A549 (cell line): ENCODE results near the gene FBF1. TPM values are rescaled to one million over a fixed set of nuclear protein-coding genes. Genes with fewer than 3 reads are reported as not detected.
A peak's percentile ranks its signal among the peaks of the same experiment; 100 is the strongest.

Experiments
- ATAC-seq, 2 experiments: fragments of 200-7000 bp in 1 of 2; fragments of >200 bp in 1 of 2; cut with Nextera tagmentation in 1 of 2; cut with Tn5 transposase in 1 of 2; 3 replicates each; pipeline versions ENCODE4 v1.8.0 to v1.9.1; 2018 to 2020; ENCODE audit warnings: mild to moderate bottlenecking in 1 of 2, moderate library complexity in 1 of 2
- CTCF ChIA-PET: fragments of 300-600 bp; sonication (Branson Sonifier 250); formaldehyde crosslinking; extraction: SDS; loops from one replicate; lab custom pipeline; 2021; ENCODE audit warnings: antibody characterized with exemption, inconsistent platforms; lab: Yijun Ruan, JAX
- POLR2A ChIA-PET: fragments of 350-600 bp; formaldehyde crosslinking; extraction: SDS; loops from one replicate; lab custom pipeline; 2021; ENCODE audit warnings: antibody characterized with exemption, inconsistent platforms; lab: Yijun Ruan, JAX
- DNase-seq, 2 experiments: peaks; one replicate each; pipeline versions ENCODE4 v3.0.0 to v3.0.0-alpha.2; 2011 to 2016; ENCODE audit warnings: low read depth in 1 of 2, low spot score in 1 of 2
- FAIRE-seq: peaks from 2 replicates; lab custom pipeline; 2011; peaks lifted over from hg19 to GRCh38; lab: Jason Lieb, UNC
- H3K27ac ChIP-seq, 2 experiments: fragments of >200 bp; sonication (Bioruptor Twin); formaldehyde crosslinking; 3 replicates each; pipeline ENCODE4 v1.5.1; 2016 to 2017
- H3K4me1 ChIP-seq: fragments of >200 bp; sonication (Bioruptor Twin); formaldehyde crosslinking; 3 replicates; pipeline ENCODE4 v1.6.1; 2016
- H3K4me2 ChIP-seq: fragments of >200 bp; sonication (Bioruptor Twin); formaldehyde crosslinking; 3 replicates; pipeline ENCODE4 v1.6.1; 2016
- H3K4me3 ChIP-seq: fragments of >200 bp; sonication (Bioruptor Twin); formaldehyde crosslinking; 3 replicates; pipeline ENCODE4 v1.5.1; 2016
- H3K9me3 ChIP-seq: fragments of >200 bp; sonication (Bioruptor Twin); formaldehyde crosslinking; 3 replicates; pipeline ENCODE4 v1.6.1; 2016
- BHLHE40 ChIP-seq: IDR thresholded peaks from 2 replicates; pipeline ENCODE4 v1.6.1; 2012; ENCODE audit warnings: low read depth, low read length, inconsistent platforms
- CHD4 ChIP-seq: fragments of 200-600 bp; sonication (generic); IDR thresholded peaks from 2 replicates; pipeline ENCODE4 v1.6.1; 2016; ENCODE audit warnings: antibody characterized with exemption, mild to moderate bottlenecking, borderline replicate concordance
- CTCF ChIP-seq: fragments of >200 bp; sonication (Bioruptor Twin); formaldehyde crosslinking; IDR thresholded peaks from 3 replicates; pipeline ENCODE4 v1.5.1; 2016
- EHF ChIP-seq: fragments of 250-450 bp; sonication (Bioruptor Pico); IDR thresholded peaks from 2 replicates; pipeline ENCODE4 v1.5.0; 2020; ENCODE audit warnings: mild to moderate bottlenecking
- FOSB ChIP-seq: fragments of 250-450 bp; sonication (Bioruptor Pico); IDR thresholded peaks from 2 replicates; pipeline ENCODE4 v1.5.0; 2020; ENCODE audit warnings: mild to moderate bottlenecking, moderate library complexity
- HEYL ChIP-seq: fragments of 250-450 bp; sonication (Bioruptor Pico); IDR thresholded peaks from 2 replicates; pipeline ENCODE4 v1.8.0; 2021; ENCODE audit warnings: mild to moderate bottlenecking, moderate library complexity
- HOXB13 ChIP-seq: fragments of 250-450 bp; sonication (Bioruptor Pico); IDR thresholded peaks from 2 replicates; pipeline ENCODE4 v1.5.0; 2020; ENCODE audit warnings: low read depth, mild to moderate bottlenecking, moderate library complexity
- JUN ChIP-seq, 2 experiments: fragments of >200 bp; sonication (Bioruptor Twin); formaldehyde crosslinking; IDR thresholded peaks; 2 replicates in 1 of 2; 3 replicates in 1 of 2; pipeline ENCODE4 v1.6.1; 2016 to 2017
- JUNB ChIP-seq: fragments of >200 bp; sonication (Bioruptor Twin); formaldehyde crosslinking; IDR thresholded peaks from 2 replicates; pipeline ENCODE4 v1.6.1; 2016
- KDM1A ChIP-seq: fragments of 200-600 bp; sonication (generic); IDR thresholded peaks from 2 replicates; pipeline ENCODE4 v1.6.1; 2016; ENCODE audit warnings: low read depth, mild to moderate bottlenecking
- MAFK ChIP-seq: fragments of 450-650 bp; IDR thresholded peaks from 2 replicates; pipeline ENCODE4 v1.6.1; 2014; ENCODE audit not compliant: partially characterized antibody
- MAZ ChIP-seq: fragments of 150-350 bp; IDR thresholded peaks from 2 replicates; pipeline ENCODE4 v1.6.1; 2014; ENCODE audit warnings: antibody characterized with exemption, low read depth, low read length, borderline replicate concordance
- MYC ChIP-seq: IDR thresholded peaks from 2 replicates; pipeline ENCODE4 v1.6.1; 2012; ENCODE audit warnings: mild to moderate bottlenecking, inconsistent platforms, low read length, improper control_type of control experiment, borderline replicate concordance
- NR3C1 ChIP-seq: fragments of >200 bp; sonication (Bioruptor Twin); formaldehyde crosslinking; IDR thresholded peaks from 3 replicates; pipeline ENCODE4 v1.6.1; 2017
- POLR2A ChIP-seq: IDR thresholded peaks from 2 replicates; pipeline ENCODE4 v1.6.1; 2012; ENCODE audit warnings: mild to moderate bottlenecking, low read length
- POLR2AphosphoS2 ChIP-seq: conservative IDR thresholded peaks from 2 replicates; pipeline ENCODE4 v1.6.1; 2012; ENCODE audit warnings: low read length, improper control_type of control experiment, inconsistent platforms
- RAD21 ChIP-seq, 2 experiments: fragments of >200 bp in 1 of 2; sonication (Bioruptor Twin) in 1 of 2; formaldehyde crosslinking in 1 of 2; IDR thresholded peaks in 1 of 2; conservative IDR thresholded peaks in 1 of 2; 2 replicates in 1 of 2; 3 replicates in 1 of 2; pipeline ENCODE4 v1.6.1; 2012 to 2018; ENCODE audit warnings: inconsistent platforms in 1 of 2
- RARB ChIP-seq: fragments of 250-450 bp; sonication (Bioruptor Pico); IDR thresholded peaks from 2 replicates; pipeline ENCODE4 v1.8.0; 2021; ENCODE audit warnings: mild to moderate bottlenecking, moderate library complexity
- RCOR1 ChIP-seq: fragments of 150-350 bp; IDR thresholded peaks from 2 replicates; pipeline ENCODE4 v1.6.1; 2014; ENCODE audit warnings: antibody characterized with exemption, low read length, low read depth
- TFCP2L1 ChIP-seq: fragments of 250-450 bp; sonication (Bioruptor Pico); IDR thresholded peaks from 2 replicates; pipeline ENCODE4 v1.5.0; 2021; ENCODE audit warnings: mild to moderate bottlenecking
- TP53 ChIP-seq: fragments of 250-450 bp; sonication (Bioruptor Pico); IDR thresholded peaks from 2 replicates; pipeline ENCODE4 v1.5.0; 2021; ENCODE audit warnings: mild to moderate bottlenecking, moderate library complexity
- USF2 ChIP-seq: fragments of 450-650 bp; IDR thresholded peaks from 2 replicates; pipeline ENCODE4 v1.6.1; 2014; ENCODE audit warnings: antibody characterized with exemption
- ZFP36 ChIP-seq: fragments of 450-650 bp; IDR thresholded peaks from 2 replicates; pipeline ENCODE4 v1.6.1; 2014; ENCODE audit warnings: borderline replicate concordance; ENCODE audit not compliant: partially characterized antibody
- ZNF302 ChIP-seq: fragments of 250-450 bp; sonication (Bioruptor Pico); IDR thresholded peaks from 2 replicates; pipeline ENCODE4 v1.9.0; 2021; ENCODE audit warnings: inconsistent platforms, mild to moderate bottlenecking, moderate library complexity
- WGBS: methylation state at CpG from one replicate; pipeline ENCODE4 v1.1.6; 2017; ENCODE audit errors: missing lambda C conversion rate; 5-methylcytosine and 5-hydroxymethylcytosine counted together
- polyA plus RNA-seq, 4 experiments: library from polyadenylated mRNA; depleted of rRNA in 3 of 4; stranded (reverse); fragments of >200 nt; fragmentation: RNase III in 1 of 4; extraction: RNeasy Plus Mini Kit Qiagen cat#74134 plus additional on column Dnase treatment in 1 of 4; gene quantifications; 2 replicates in 3 of 4; 3 replicates in 1 of 4; pipeline ENCODE4 v1.2.3, GENCODE V29; 2011 to 2017
- TF ChIP-seq, protein P1 (sequence below): fragments of 250-450 bp; sonication (Bioruptor Pico); IDR thresholded peaks from 2 replicates; pipeline ENCODE4 v1.5.0; 2021; ENCODE audit warnings: mild to moderate bottlenecking, moderate library complexity, borderline replicate concordance
- TF ChIP-seq, protein P2 (sequence below): IDR thresholded peaks from 2 replicates; pipeline ENCODE4 v1.6.1; 2012
- TF ChIP-seq, protein P3 (sequence below): IDR thresholded peaks from 2 replicates; pipeline ENCODE4 v1.6.1; 2012; ENCODE audit warnings: low read depth, borderline replicate concordance
- TF ChIP-seq, protein P4 (sequence below): fragments of 250-450 bp; sonication (Bioruptor Pico); IDR thresholded peaks from 2 replicates; pipeline ENCODE4 v1.5.0; 2020; ENCODE audit warnings: low read depth, mild to moderate bottlenecking, moderate library complexity

FBF1 gene
- polyA plus RNA-seq, 2 of the 4 experiments (the other 2 are of a cell fraction): 8.5 to 17.8 TPM

- CTCF ChIA-PET: interaction anchor here (0.6 to 22.8 kb wide), 42 partner anchors 10 to 502 kb away, joined by 3 to 513 read pairs (median 4); partner anchors contain the start of genes GALK1, MRPL38, TRIM65 and UNK
- peak in 1 of 2 experiments; percentile 86 for DNase-seq
- Histone ChIP-seq H3K27ac (peak overlapping the region; percentile 92 to 94), H3K4me1 (peaks cover 36% of the 10 kb centered on the region), H3K4me3 (peak overlapping the region; percentile 85), H3K4me2 (peak overlapping the region; percentile 93), H3K9me3 (no peaks in the 10 kb centered on the region)
- 0% methylated on average over 44 of the region's 56 CpGs for WGBS
- ATAC-seq: peak; percentile 60 to 72
- FAIRE-seq: no peak
- TF ChIP-seq CTCF (peak; percentile 37), RCOR1 (no peak), EHF (CRISPR knock-in tag) (no peak), POLR2A (peak; percentile 18; the same call in 1 of the 2 replicates), TP53 (CRISPR knock-in tag) (no peak), CHD4 (no peak), ZFP36 (no peak), FOSB (CRISPR knock-in tag) (no peak), JUN (IDR thresholded peaks at IDR 0.05) (no peak; a peak in 1 of 5 replicates), KDM1A (no peak), MAZ (no peak), MYC (peak; percentile 83), RAD21 (conservative IDR thresholded peaks at IDR 0.05 in 1 of 2, IDR thresholded peaks at IDR 0.05 in 1 of 2) (no peak; a peak in 1 of 5 replicates), TFCP2L1 (CRISPR knock-in tag) (no peak)
- TF ChIP-seq, protein P1, sequence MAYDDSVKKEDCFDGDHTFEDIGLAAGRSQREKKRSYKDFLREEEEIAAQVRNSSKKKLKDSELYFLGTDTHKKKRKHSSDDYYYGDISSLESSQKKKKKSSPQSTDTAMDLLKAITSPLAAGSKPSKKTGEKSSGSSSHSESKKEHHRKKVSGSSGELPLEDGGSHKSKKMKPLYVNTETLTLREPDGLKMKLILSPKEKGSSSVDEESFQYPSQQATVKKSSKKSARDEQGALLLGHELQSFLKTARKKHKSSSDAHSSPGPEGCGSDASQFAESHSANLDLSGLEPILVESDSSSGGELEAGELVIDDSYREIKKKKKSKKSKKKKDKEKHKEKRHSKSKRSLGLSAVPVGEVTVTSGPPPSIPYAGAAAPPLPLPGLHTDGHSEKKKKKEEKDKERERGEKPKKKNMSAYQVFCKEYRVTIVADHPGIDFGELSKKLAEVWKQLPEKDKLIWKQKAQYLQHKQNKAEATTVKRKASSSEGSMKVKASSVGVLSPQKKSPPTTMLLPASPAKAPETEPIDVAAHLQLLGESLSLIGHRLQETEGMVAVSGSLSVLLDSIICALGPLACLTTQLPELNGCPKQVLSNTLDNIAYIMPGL (CRISPR knock-in tag): peak; percentile 22; the same call in 1 of the 2 replicates
- TF ChIP-seq, protein P2, sequence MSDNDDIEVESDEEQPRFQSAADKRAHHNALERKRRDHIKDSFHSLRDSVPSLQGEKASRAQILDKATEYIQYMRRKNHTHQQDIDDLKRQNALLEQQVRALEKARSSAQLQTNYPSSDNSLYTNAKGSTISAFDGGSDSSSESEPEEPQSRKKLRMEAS: peak; percentile 54; the same call in 1 of the 2 replicates
- TF ChIP-seq, protein P3, sequence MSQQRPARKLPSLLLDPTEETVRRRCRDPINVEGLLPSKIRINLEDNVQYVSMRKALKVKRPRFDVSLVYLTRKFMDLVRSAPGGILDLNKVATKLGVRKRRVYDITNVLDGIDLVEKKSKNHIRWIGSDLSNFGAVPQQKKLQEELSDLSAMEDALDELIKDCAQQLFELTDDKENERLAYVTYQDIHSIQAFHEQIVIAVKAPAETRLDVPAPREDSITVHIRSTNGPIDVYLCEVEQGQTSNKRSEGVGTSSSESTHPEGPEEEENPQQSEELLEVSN: peak; percentile 11
- POLR2A ChIA-PET: interaction anchor here (1.0 to 4.9 kb wide), 9 partner anchors 11 to 113 kb away, joined by 3 to 52 read pairs (median 9); partner anchors contain the start of genes GALK1, MRPL38, TRIM65 and UNK
These were observed 63.1 kb downstream of the FBF1 start for GRCh38 chr17:75877752-75878173.

DNA sequence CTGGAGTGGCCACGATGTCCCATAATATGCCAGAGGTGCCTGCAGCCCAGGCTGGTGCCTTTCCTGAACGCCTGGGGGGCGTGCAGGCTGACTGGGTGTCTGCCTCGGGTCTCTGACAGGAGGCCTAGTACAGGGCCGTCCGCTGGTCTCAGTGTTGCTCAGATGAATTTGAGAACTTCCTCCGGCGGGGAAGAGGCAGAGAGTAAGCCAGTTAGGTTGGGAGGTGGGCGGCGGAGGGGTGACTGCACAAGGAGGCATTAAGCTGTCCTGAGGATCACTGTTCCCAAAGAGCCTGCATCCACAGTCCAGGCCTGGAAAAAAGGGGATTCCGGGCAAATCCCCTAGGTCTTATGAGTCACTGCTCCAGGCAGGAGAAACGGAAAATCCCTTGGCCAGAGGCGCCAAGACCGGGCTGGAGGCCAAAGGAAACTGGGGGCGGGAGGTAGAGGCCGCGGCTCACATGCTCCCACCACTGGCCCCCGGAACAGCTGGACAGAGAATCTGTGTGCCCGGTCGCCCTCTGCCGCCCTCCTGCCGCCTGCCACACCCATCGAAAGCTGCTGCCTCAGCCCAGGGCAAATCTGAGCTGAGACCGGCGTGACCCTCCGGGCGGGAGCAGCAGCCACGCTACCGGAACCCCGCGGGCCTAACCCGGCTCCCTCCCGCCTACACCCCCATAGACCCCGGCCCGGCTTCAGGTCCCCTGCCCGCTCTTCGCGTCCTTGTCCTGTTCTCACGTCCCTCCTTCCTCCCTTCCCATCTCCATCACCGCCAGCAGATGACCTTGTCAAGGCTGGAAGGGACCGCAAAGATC is 63.7 kb downstream of the FBF1 start:
- Histone ChIP-seq H3K9me3 (no peaks in the 10 kb centered on the region), H3K4me2 (peak overlapping the region; percentile 93), H3K27ac (peak overlapping the region; percentile 92 to 94), H3K4me3 (peak overlapping the region; percentile 85), H3K4me1 (peaks cover 43% of the 10 kb centered on the region)
- ChIA-PET CTCF (interaction anchor here (0.6 to 22.8 kb wide), 37 partner anchors 10 to 501 kb away, joined by 3 to 513 read pairs (median 5); partner anchors contain the start of genes GALK1, MRPL38, TRIM65 and UNK), POLR2A (interaction anchor here (1.0 to 4.9 kb wide), 7 partner anchors 19 to 101 kb away, joined by 3 to 52 read pairs (median 18); partner anchors contain the start of genes MRPL38, TRIM65, UNK and WBP2)
- FAIRE-seq: no peak
- 1% methylated on average over 40 of the region's 41 CpGs for WGBS
- ATAC-seq: peak; percentile 46 to 66
- DNase-seq: peak; percentile 85 to 95
- no peak for TF ChIP-seq ZNF302 (CRISPR knock-in tag)
- no peak for TF ChIP-seq TP53 (CRISPR knock-in tag)
- no peak for TF ChIP-seq POLR2AphosphoS2
- no peak for TF ChIP-seq HEYL
- peak; percentile 62 for TF ChIP-seq MAFK
- no peak for TF ChIP-seq RARB
- TF ChIP-seq, protein P4, sequence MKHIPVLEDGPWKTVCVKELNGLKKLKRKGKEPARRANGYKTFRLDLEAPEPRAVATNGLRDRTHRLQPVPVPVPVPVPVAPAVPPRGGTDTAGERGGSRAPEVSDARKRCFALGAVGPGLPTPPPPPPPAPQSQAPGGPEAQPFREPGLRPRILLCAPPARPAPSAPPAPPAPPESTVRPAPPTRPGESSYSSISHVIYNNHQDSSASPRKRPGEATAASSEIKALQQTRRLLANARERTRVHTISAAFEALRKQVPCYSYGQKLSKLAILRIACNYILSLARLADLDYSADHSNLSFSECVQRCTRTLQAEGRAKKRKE (CRISPR knock-in tag): peak; percentile 86
- TF ChIP-seq KDM1A: no peak
- TF ChIP-seq MAZ: peak; percentile 95
- 0 out of 2 replicates have a peak, but pooled peaks have one; percentile 8 for TF ChIP-seq BHLHE40
- no peak for TF ChIP-seq HOXB13
- no peak for TF ChIP-seq USF2
- TF ChIP-seq POLR2A: no peak
- peak in 1 of 2 experiments; percentile 55; a peak in 2 of 5 replicates for TF ChIP-seq JUN (IDR thresholded peaks at IDR 0.05)
- TF ChIP-seq RCOR1: no peak
- no peak for TF ChIP-seq NR3C1
- peak; percentile 50; the same call in 1 of the 2 replicates for TF ChIP-seq JUNB
- no peak for TF ChIP-seq TFCP2L1 (CRISPR knock-in tag)
